Fibroblast of skin of right quadriceps (primary cell): ENCODE results near the gene TOMM20L.

Source experiments
- DNase-seq: peaks from one replicate; pipeline ENCODE4 v3.0.0-alpha.2; 2013

The TOMM20L gene

DNA sequence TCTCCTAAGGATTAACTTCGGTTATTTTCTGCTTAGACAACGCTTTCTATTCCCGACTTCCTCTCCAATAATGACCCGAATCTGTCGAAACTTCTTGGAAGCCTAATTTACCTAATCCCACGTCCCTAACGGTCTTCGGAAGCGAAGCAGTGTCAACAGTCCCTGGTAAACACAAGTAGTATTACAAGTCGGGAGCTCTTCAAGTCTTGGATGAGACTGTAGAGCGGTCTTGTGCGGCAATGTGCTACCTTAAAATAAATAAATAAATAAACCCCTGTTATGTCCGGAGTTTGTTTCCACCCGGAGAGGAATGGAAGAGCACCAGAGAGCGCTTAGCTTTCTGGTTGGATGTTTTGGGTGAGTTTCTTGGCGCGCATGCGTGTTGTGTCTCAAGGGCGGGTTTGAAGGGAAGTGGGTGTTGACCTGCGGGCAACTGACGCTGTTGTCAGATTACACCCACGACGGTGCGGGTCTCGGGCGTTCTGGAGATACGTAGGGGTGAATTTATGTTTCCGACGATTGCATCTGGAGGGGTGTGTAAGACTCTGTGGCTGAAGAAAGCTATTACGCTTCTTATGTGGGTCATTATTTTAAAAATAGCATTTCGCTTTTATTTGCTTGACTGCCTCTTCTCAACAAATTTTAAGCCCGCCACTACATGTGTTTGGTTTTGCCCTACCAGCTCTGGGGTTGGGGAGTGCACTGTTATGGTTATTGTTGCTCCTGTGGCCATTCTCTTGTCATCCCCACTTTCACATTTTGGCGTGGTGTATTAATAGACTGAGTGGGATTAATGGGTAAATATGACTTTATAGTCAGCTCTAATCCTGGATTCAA lies 31.8 kb downstream of the TOMM20L start, which contains the start of the genes KIAA0586 and TIMM9:
Gene KIAA0586 (plus strand): TSS at position 439 of the 837 bp plus-strand sequence. CDS start 546 bp downstream, outside the sequence.
Gene TIMM9 (minus strand): TSS at position 251 of the 837 bp plus-strand sequence. CDS start 15,586 bp downstream, outside the sequence.
- DNase-seq, result peak; percentile 99

DNA sequence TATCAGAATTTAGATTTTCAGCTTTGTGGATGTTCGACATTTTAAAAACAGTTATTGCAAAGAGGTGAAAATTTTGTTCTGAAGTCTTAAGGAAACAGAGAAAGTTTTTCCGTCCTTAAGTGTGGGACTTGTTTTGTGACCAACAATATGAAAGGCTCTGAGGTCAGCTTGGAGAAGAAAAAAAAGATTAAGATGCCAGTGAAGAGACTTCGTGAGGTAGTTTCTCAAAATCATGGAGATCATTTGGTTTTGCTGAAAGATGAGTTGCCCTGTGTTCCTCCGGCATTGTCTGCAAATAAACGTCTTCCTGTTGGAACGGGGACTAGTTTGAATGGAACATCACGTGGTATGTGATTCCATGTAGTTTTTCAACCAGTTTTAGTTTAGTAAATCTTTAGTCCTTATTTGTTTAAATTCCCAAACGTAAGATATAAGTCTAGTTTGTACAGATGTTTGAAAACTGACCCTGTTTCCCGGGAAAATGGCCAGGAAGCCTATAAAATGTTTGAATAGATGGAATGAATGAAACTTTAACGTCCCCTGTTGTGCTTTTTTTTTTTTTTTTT lies 32.5 kb downstream of the TOMM20L start:
- DNase-seq, result peak; percentile 49

DNA sequence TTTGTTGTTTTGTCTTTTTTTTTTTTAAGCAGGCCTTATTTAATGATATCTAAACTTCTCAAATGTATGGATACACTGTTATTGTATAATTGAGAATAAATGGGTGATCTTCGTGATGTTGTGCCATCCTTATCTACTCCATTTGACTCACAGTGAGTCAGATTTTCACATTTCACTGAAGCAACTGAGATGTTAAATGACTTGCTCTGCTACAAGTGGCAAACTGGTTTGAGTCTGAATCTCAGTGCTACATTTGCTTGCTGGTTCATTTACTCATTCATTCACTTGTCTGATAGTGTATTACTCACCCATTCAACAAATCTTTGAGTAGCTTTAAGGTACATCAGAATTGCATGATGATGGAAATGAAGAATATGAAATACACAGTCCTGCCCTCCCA lies 34.4 kb downstream of the TOMM20L start:
- peak; percentile 12 for DNase-seq

DNA sequence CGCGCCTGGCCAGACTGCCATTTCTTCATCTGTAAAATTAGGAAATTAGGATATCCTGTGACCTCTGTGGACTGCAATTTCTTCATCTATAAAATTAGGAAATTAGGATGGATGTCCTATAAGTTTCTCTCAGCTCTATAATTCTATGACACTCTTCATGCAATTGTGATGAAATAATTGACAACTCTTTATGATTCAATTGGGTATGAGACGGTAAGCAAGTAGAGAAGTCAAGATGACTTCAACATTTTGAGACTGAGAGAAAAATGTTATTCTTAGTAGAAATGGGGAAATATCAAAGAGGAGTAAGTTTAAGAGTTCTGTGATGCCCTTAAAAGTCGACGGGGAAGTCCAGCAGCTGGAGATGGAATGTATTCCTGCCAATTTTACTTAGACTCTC lies 43.7 kb downstream of the TOMM20L start:
- DNase-seq, result no peak

DNA sequence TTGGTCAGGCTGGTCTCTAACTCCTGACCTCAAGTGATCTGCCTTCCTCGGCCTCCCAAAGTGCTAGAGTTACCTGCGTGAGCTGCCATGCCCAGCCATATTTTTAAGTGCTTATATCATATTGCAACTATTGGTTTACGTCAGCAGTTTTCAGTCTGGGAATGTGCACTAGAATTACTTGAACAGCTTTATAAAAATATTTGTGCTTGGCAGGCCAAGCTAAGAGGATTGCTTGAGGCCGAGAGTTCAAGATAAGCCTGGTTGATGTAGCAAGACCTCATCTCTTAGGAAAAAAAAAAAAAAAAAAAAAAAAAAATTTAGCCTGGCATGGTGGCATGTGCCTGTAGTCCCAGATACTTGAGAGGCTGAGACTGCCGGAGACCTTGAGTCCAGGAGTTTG lies 48.9 kb downstream of the TOMM20L start:
- DNase-seq, result no peak

DNA sequence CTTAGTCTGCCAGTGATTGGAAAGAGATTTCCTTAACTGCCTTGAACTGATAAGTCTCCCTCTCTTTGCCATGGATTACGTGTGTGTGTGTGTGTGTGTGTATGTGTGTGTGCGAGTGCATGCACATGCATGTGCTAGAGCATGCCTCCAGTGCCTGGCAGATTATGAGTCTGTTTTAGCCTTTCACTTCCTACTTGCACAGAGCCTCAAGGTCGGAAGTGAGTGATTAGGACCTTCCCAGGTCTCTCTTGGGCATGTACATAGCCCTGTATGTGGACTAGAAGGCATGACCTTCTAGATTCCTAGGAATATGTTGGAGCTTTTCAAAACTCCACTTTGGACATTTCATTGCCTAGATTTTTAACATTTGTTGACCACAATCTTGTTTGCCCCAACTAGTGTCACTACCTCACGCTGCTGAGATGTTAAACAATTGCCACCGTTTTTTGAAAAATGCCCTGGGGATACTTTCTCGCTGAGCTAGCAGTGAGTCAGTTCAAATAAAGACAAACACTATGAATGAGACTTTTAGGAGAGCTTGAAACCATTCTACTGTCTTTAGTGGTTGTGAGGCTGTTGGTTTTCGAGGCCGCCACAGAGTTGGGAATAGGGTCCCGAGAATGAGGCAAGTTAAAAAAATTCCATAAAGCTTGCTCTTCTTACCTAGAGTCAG lies 60.0 kb downstream of the TOMM20L start:
- DNase-seq, result no peak
